Measurements from ENCODE around the gene TMEM98. TPM values are rescaled to one million over a fixed set of nuclear protein-coding genes. Genes with fewer than 3 reads are reported as not detected.

Gene TMEM98
- total and polyA plus RNA-seq, 7 donors, result 23.8 to 88.1 (median 59.5) TPM

- intact Hi-C loops (cut with DNase I), result no loop called here
- H3K4me1 ChIP-seq, result no peaks in the 10 kb centered on the region
- TF ChIP-seq EP300 (IDR thresholded peaks at IDR 0.05) (no peak), CTCF (IDR thresholded peaks at IDR 0.05) (no peak), POLR2A (IDR thresholded peaks at IDR 0.05) (no peak), POLR2AphosphoS5 (IDR thresholded peaks at IDR 0.05) (no peak)
- H3K9me3 ChIP-seq, result no peaks in the 10 kb centered on the region
- DNase-seq, result no peak
- 67 to 72% methylated on average over 2 of the region's 2 CpGs for WGBS, 2 donors
- H3K27me3 ChIP-seq, result no peaks in the 10 kb centered on the region
- no peaks in the 10 kb centered on the region for H3K36me3 ChIP-seq
- no peak overlapping the region for H3K4me3 ChIP-seq
- H3K27ac ChIP-seq, result no peak overlapping the region
Observed at GRCh38 chr17:32899236-32900013, 28.5 kb upstream of the TMEM98 start.

GRCh38 chr17:32901743-32902142, 26.2 kb upstream of the TMEM98 start:
- Histone ChIP-seq H3K36me3 (no peaks in the 10 kb centered on the region), H3K27ac (no peak overlapping the region), H3K27me3 (no peaks in the 10 kb centered on the region), H3K9me3 (no peaks in the 10 kb centered on the region), H3K4me3 (no peak overlapping the region), H3K4me1 (no peaks in the 10 kb centered on the region)
- 98% methylated on average over 4 of the region's 4 CpGs for WGBS, 2 donors
- intact Hi-C loops (cut with DNase I), result no loop called here
- no peak for DNase-seq
- TF ChIP-seq POLR2AphosphoS5 (IDR thresholded peaks at IDR 0.05), result no peak

GRCh38 chr17:32903774-32904673, 23.9 kb upstream of the TMEM98 start:
- DNase-seq, result no peak

GRCh38 chr17:32904891-32905290, 23.1 kb upstream of the TMEM98 start:
- Histone ChIP-seq H3K27me3 (no peaks in the 10 kb centered on the region), H3K4me1 (no peaks in the 10 kb centered on the region), H3K4me3 (no peak overlapping the region), H3K9me3 (no peaks in the 10 kb centered on the region), H3K27ac (no peak overlapping the region), H3K36me3 (no peaks in the 10 kb centered on the region)
- WGBS, 2 donors, result 29 to 75% methylated on average over 3 of the region's 3 CpGs
- no peak for DNase-seq
- no peak for TF ChIP-seq EP300 (IDR thresholded peaks at IDR 0.05)
- TF ChIP-seq POLR2AphosphoS5 (IDR thresholded peaks at IDR 0.05), result no peak
- TF ChIP-seq POLR2A (IDR thresholded peaks at IDR 0.05), result no peak
- no peak for TF ChIP-seq CTCF (IDR thresholded peaks at IDR 0.05)
- intact Hi-C loops (cut with DNase I), result no loop called here

More at GRCh38 chr17:32903774-32904673, 23.9 kb upstream of the TMEM98 start:
- intact Hi-C loops (cut with DNase I), result no loop called here
- WGBS, 2 donors, result 61 to 63% methylated on average over 5 of the region's 5 CpGs
- no peak overlapping the region for H3K4me3 ChIP-seq
- no peaks in the 10 kb centered on the region for H3K4me1 ChIP-seq
- no peaks in the 10 kb centered on the region for H3K36me3 ChIP-seq
- H3K9me3 ChIP-seq, result no peaks in the 10 kb centered on the region
- TF ChIP-seq EP300 (IDR thresholded peaks at IDR 0.05) (no peak), POLR2A (IDR thresholded peaks at IDR 0.05) (no peak), POLR2AphosphoS5 (IDR thresholded peaks at IDR 0.05) (no peak), CTCF (IDR thresholded peaks at IDR 0.05) (no peak)
- H3K27me3 ChIP-seq, result no peaks in the 10 kb centered on the region
- no peak overlapping the region for H3K27ac ChIP-seq

- TF ChIP-seq EP300 (IDR thresholded peaks at IDR 0.05) (no peak), CTCF (IDR thresholded peaks at IDR 0.05) (no peak), POLR2AphosphoS5 (IDR thresholded peaks at IDR 0.05) (no peak), POLR2A (IDR thresholded peaks at IDR 0.05) (no peak)
- no peak overlapping the region for H3K4me3 ChIP-seq
- peaks cover 0 to 13% (median 9%) of the 10 kb centered on the region in 4 donors for H3K4me1 ChIP-seq
- intact Hi-C loops (cut with DNase I), result no loop called here
- DNase-seq, result no peak
- H3K9me3 ChIP-seq, result no peaks in the 10 kb centered on the region
- WGBS, 2 donors, result 58 to 86% methylated on average over 6 of the region's 6 CpGs
- H3K36me3 ChIP-seq, result no peaks in the 10 kb centered on the region
- no peaks in the 10 kb centered on the region for H3K27me3 ChIP-seq
- H3K27ac ChIP-seq, result no peak overlapping the region
Observed at GRCh38 chr17:32907583-32907982, 20.4 kb upstream of the TMEM98 start.

All from sigmoid colon (tissue), 7 donors.